HG03571 (cell line): Measurements from ENCODE around the gene RBM33.
A peak's percentile ranks its signal among the peaks of the same experiment; 100 is the strongest.

ENCODE experiments used
- ATAC-seq: cut with Tn5 transposase; IDR thresholded peaks from one replicate; pipeline ENCODE4 v1.9.1; 2021; ENCODE audit not compliant: unreplicated experiment

RBM33 gene

GRCh38 chr7:155763691-155764437, 119.4 kb downstream of the RBM33 start:
- peak; percentile 70 for ATAC-seq

- peak; percentile 43 for ATAC-seq
Measured at GRCh38 chr7:155764438-155764793, 120.0 kb downstream of the RBM33 start.

GRCh38 chr7:155765458-155765857, 121.0 kb downstream of the RBM33 start:
- no peak for ATAC-seq

GRCh38 chr7:155766386-155766785, 121.9 kb downstream of the RBM33 start:
- no peak for ATAC-seq

GRCh38 chr7:155766966-155767916, 122.8 kb downstream of the RBM33 start:
- no peak for ATAC-seq

GRCh38 chr7:155769701-155770100, 125.2 kb downstream of the RBM33 start:
- no peak for ATAC-seq

- no peak for ATAC-seq
Measured at GRCh38 chr7:155770241-155770640, 125.8 kb downstream of the RBM33 start.

GRCh38 chr7:155773531-155773930, 129.1 kb downstream of the RBM33 start:
- no peak for ATAC-seq

- ATAC-seq, result no peak
Measured at GRCh38 chr7:155774947-155775346, 130.5 kb downstream of the RBM33 start.

GRCh38 chr7:155775691-155776090, 131.2 kb downstream of the RBM33 start:
- ATAC-seq, result no peak

- ATAC-seq, result no peak
Measured at GRCh38 chr7:155776606-155777005, 132.1 kb downstream of the RBM33 start.

- no peak for ATAC-seq
Measured at GRCh38 chr7:155778349-155778748, 133.9 kb downstream of the RBM33 start.

GRCh38 chr7:155780884-155781283, 136.4 kb downstream of the RBM33 start:
- no peak for ATAC-seq

GRCh38 chr7:155781433-155781832, 137.0 kb downstream of the RBM33 start:
- no peak for ATAC-seq

- no peak for ATAC-seq
Measured at GRCh38 chr7:155782466-155782865, 138.0 kb downstream of the RBM33 start.

GRCh38 chr7:155785536-155785935, 141.1 kb downstream of the RBM33 start:
- no peak for ATAC-seq

- no peak for ATAC-seq
Measured at GRCh38 chr7:155786491-155786890, 142.0 kb downstream of the RBM33 start.

- no peak for ATAC-seq
Measured at GRCh38 chr7:155787171-155787851, 142.8 kb downstream of the RBM33 start.

- ATAC-seq, result no peak
Measured at GRCh38 chr7:155788616-155789000, 144.1 kb downstream of the RBM33 start.

GRCh38 chr7:155789001-155789725, 144.7 kb downstream of the RBM33 start:
- no peak for ATAC-seq

- ATAC-seq, result no peak
Measured at GRCh38 chr7:155790666-155791065, 146.2 kb downstream of the RBM33 start.
